Rectal smooth muscle tissue (tissue), 1 donor: ENCODE data around the gene ZNF827.

Source experiments
- H3K27ac ChIP-seq: one replicate; pipeline ENCODE4 v1.7.0; 2013; ENCODE audit warnings: low read depth, low read length, inconsistent platforms
- H3K27me3 ChIP-seq: one replicate; pipeline ENCODE4 v1.7.0; 2013; ENCODE audit warnings: low read length; ENCODE audit not compliant: control insufficient read depth, insufficient read depth
- H3K36me3 ChIP-seq: one replicate; pipeline ENCODE4 v1.7.0; 2013; ENCODE audit warnings: low read length; ENCODE audit not compliant: control insufficient read depth, insufficient read depth
- H3K4me1 ChIP-seq: one replicate; pipeline ENCODE4 v1.7.0; 2013; ENCODE audit warnings: low read length; ENCODE audit not compliant: control insufficient read depth, insufficient read depth
- H3K4me3 ChIP-seq: one replicate; pipeline ENCODE4 v1.7.0; 2013; ENCODE audit warnings: low read length
- H3K9ac ChIP-seq: one replicate; pipeline ENCODE4 v1.7.0; 2013; ENCODE audit warnings: low read length

ZNF827 gene

DNA sequence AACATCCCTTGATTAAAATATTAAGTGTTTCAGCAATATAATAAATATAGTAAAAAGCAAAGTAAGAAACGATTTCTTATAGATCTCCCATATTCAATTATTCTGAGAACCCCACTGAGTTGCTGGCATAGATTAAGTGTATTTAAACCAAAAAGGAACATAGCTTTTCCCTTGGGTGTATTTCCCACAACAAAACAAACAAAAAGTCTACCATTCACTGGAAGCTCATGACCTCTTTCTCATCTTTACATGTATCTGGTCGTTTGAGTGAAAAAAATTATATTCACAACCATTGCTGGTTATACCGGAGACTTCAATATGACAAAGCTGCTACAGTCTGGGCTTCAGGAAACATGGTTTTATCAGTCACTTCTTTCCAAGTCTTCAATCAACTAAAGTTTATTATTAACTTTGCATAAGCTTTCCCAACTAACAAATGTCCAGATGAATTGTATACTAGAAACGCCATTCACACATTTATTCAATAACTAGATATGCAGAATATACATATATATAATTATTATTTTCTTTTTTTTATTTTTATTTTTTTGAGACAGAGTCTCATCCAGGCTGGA is 38.6 kb downstream of the ZNF827 start:
- Histone ChIP-seq H3K27ac (no peak overlapping the region), H3K36me3 (peaks cover 6% of the 10 kb centered on the region), H3K27me3 (no peaks in the 10 kb centered on the region), H3K4me1 (no peaks in the 10 kb centered on the region), H3K4me3 (no peak overlapping the region), H3K9ac (no peak overlapping the region)

DNA sequence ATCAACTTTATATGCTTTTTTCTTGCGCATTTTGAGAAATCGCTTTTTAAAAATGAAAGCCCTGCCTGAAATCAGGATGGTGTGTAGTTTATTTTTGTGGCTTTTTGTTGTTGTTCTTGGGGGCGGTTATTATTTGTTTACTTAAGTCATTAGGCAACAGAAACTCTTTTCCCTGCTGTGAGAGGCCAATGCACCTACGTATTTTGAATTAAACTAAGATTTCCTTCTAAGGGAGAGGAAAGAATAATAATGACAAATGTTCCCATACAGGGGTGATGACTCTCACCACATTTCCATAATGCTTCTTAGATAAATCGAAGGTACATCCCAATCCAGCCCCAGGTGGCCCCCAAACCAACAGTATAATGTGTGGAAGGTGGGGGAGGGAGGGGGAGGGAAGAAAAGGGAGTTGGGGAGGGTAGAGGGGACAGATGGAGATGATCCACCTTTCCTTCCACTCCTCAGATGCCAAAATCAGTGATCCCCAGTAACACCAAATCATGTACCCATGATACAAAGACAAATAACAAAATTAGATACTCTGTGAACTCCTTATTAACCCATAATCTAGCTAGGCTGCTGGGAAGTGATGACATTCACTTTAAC is 39.6 kb downstream of the ZNF827 start:
- Histone ChIP-seq H3K4me3 (no peak overlapping the region), H3K4me1 (no peaks in the 10 kb centered on the region), H3K27ac (no peak overlapping the region), H3K36me3 (peaks cover 6% of the 10 kb centered on the region), H3K27me3 (no peaks in the 10 kb centered on the region), H3K9ac (no peak overlapping the region)

DNA sequence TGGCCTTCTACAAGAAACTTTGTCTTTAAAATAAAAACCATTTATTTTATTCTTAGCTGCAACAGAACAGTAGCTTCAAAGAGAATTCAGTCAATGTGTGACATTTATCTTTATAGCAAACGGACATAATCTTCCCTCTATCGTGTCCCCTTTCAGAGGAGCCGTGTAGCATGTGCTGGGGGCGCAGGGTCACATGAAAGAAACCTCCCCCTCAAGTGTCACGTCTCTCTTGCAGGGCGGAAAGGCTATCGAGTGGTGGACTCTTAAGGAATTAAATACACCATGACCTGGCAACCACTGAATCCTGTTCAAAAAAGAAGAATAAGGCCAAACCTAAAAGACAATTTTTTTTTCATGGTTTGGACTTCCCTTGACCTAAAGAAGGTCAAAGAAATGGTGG is 40.2 kb downstream of the ZNF827 start:
- Histone ChIP-seq H3K4me3 (no peak overlapping the region), H3K4me1 (no peaks in the 10 kb centered on the region), H3K9ac (no peak overlapping the region), H3K27me3 (no peaks in the 10 kb centered on the region), H3K36me3 (peaks cover 6% of the 10 kb centered on the region), H3K27ac (no peak overlapping the region)

DNA sequence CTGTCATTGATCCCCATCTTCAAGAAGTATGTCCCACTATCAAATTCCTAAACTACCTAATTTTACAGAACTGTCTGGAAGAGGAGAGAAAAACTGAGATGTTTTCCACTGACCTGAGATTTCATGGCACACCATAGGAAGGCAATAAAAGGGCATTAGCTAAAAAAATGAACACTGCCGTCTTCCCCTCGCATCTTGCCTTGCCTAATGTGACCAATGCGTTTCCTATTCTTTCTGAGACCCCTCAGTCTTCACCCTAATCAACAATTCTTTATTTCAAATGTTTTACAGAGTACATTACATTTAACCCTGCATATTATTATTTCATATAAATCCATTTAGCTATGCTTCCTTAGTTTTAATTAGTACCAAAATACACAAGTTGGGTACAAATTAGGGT is 43.6 kb downstream of the ZNF827 start:
- no peaks in the 10 kb centered on the region for H3K27me3 ChIP-seq
- H3K27ac ChIP-seq, result no peak overlapping the region
- H3K36me3 ChIP-seq, result peaks cover 3% of the 10 kb centered on the region
- H3K9ac ChIP-seq, result no peak overlapping the region
- no peaks in the 10 kb centered on the region for H3K4me1 ChIP-seq
- H3K4me3 ChIP-seq, result no peak overlapping the region

DNA sequence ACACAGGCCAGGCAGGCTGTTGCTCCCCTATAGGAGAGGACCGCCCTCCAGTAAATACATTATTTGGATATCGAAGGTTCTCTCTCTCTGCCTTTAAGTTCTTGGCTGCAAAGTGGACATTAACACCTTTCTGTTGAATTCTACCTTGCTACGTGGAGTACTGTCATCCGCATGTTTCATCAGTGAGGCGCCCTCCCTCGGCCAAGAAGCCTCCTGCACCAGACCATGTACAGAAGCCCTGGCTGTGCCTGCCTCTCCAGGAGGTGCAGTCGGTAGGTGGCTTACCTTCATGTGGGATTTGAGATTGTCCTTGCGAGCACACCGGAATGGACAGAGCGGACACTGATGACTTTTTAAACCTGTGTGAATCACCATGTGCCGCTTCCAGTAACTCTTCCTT is 46.7 kb downstream of the ZNF827 start:
- Histone ChIP-seq H3K4me1 (peaks cover 2% of the 10 kb centered on the region), H3K27me3 (no peaks in the 10 kb centered on the region), H3K4me3 (no peak overlapping the region), H3K27ac (no peak overlapping the region), H3K9ac (no peak overlapping the region), H3K36me3 (peaks cover 4% of the 10 kb centered on the region)

DNA sequence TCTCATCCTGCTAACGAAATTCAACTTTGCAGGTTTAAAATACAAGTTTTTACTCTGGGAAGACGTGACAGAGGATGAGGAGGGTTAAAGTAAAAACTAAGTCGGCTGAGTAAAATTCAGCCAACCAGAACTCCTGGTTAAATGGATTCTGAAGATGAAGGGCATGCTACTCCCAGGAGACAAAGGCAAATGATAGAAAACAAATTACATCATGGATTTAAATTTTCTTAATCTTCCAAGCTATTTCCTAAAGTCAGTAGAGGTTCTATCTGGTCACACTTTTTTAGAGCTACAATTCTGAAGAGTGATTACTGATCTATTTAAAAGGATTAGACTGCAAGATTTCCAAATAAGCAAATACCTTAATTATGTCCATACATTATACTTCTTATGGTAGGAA is 47.9 kb downstream of the ZNF827 start:
- Histone ChIP-seq H3K4me3 (no peak overlapping the region), H3K27ac (no peak overlapping the region), H3K36me3 (peaks cover 9% of the 10 kb centered on the region), H3K9ac (no peak overlapping the region), H3K27me3 (no peaks in the 10 kb centered on the region), H3K4me1 (peaks cover 10% of the 10 kb centered on the region)

DNA sequence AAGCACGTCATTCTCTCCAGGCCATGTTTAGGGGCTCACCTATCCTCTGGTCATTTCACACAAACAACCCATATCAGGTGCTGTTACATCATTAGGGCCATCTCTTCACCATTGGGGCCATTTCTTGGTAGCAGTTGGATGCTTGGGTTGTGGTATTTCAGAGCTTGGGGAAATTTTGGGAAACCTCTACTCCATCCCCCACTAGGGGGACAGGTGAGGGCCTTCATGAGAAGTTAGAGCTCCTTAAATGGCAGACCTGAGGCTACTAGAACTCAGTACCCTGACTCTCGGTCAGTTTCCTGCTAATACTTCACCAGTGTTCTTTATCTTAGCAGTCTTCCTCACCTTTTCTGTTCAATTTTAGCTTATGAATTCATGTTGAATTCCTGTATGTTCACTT is 50.2 kb downstream of the ZNF827 start:
- peaks cover 11% of the 10 kb centered on the region for H3K36me3 ChIP-seq
- no peak overlapping the region for H3K9ac ChIP-seq
- no peak overlapping the region for H3K27ac ChIP-seq
- no peaks in the 10 kb centered on the region for H3K27me3 ChIP-seq
- H3K4me1 ChIP-seq, result peaks cover 10% of the 10 kb centered on the region
- no peak overlapping the region for H3K4me3 ChIP-seq

DNA sequence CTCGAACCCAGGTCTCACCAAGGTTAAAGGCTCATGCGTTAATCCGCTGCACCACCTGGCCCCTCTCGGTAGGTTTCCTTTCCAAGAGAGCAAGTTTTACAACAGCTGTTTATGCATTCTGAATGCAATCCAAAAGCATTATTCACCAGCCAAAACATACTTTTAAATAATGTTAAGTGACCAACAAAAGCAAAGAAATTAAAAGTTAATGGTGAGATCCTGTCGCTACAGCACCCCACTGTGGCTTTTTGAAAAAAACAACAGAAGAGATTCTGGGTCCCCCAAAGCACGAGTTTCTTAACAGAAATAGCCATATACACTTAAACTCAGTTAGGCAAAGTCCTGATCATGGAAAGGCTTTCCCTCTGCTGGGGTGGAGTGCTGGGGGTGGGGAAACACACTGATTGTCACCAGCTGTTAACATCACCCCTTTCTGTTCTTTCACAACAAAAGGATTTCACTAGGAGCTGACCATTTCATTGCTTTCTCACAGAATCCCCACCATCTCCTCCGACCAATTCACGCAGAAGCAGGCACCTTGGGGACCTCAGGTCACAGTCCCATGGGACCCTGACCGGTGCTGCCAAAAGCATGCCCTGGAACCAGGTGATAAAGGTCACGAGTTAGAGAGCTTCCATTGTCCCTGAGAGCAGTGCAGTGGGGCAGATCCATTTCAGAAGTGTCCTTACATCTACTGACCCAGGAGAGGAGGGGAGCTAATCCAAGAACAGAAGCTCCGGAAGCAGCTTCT is 51.2 kb downstream of the ZNF827 start:
- Histone ChIP-seq H3K27ac (peak overlapping the region; percentile 52), H3K36me3 (peaks cover 11% of the 10 kb centered on the region), H3K27me3 (no peaks in the 10 kb centered on the region), H3K9ac (no peak overlapping the region), H3K4me1 (peaks cover 10% of the 10 kb centered on the region), H3K4me3 (no peak overlapping the region)

DNA sequence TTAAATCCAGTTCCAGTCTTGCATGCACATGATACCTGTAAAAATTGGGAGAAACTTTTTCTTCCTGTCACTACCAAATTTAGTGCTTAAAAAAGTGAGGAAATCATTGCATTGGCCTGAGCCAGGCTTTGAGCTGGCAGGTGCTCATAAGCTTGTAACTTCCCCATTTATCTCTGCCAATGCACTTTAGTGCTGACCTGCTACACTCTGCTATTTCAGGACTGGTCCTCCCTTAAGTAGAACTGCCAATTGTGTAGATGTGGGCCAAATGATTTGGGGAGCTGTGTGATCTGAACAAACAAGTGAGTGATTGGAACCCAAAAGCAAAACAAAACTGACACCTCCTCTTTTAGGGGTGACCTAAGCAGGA is 51.8 kb downstream of the ZNF827 start:
- Histone ChIP-seq H3K9ac (no peak overlapping the region), H3K27ac (peak overlapping the region; percentile 52), H3K4me1 (peaks cover 10% of the 10 kb centered on the region), H3K36me3 (peaks cover 11% of the 10 kb centered on the region), H3K27me3 (no peaks in the 10 kb centered on the region), H3K4me3 (no peak overlapping the region)

DNA sequence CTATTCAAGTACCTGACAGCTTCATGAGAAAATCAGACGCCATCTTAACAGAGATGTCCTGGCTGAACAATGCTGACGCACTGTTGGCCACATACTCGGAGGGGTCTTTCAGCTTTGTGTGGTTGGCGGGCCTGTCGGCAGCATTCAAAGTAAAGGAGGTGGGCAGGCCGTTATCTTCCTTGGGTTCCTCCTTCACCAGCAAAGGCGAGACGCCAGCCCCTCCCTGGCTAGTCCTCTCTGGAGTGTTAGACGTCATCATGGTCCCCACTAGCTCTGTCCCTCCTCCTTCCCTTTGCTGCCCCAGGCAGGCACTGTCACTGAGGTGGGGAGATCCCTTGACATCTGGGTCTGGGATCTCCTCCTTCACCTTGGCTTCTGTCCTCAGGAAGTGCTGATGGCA is 53.0 kb downstream of the ZNF827 start:
- H3K9ac ChIP-seq, result no peak overlapping the region
- peak overlapping the region; percentile 3 for H3K27ac ChIP-seq
- peaks cover 11% of the 10 kb centered on the region for H3K36me3 ChIP-seq
- no peaks in the 10 kb centered on the region for H3K27me3 ChIP-seq
- peaks cover 10% of the 10 kb centered on the region for H3K4me1 ChIP-seq
- no peak overlapping the region for H3K4me3 ChIP-seq

DNA sequence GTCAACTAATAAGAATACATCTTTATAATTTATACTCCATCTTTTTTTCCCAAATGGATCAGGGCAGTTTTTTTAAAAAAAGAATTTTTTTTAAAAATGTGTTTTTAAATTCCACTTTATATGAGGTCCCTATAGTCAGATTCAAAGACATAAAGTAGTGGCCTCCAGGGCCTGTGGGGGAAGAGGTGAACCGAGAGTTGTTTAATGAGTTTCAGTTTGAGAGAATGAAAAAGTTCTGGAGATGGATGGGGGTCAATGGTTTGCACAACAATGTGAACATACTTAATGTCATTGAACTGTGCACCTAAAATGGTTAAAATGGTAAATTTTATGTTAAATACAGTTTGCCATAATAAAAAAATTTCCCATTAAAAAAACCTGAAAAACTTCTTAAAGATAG is 53.8 kb downstream of the ZNF827 start:
- H3K9ac ChIP-seq, result no peak overlapping the region
- no peaks in the 10 kb centered on the region for H3K27me3 ChIP-seq
- peaks cover 7% of the 10 kb centered on the region for H3K36me3 ChIP-seq
- H3K4me3 ChIP-seq, result no peak overlapping the region
- H3K4me1 ChIP-seq, result peaks cover 10% of the 10 kb centered on the region
- H3K27ac ChIP-seq, result no peak overlapping the region

DNA sequence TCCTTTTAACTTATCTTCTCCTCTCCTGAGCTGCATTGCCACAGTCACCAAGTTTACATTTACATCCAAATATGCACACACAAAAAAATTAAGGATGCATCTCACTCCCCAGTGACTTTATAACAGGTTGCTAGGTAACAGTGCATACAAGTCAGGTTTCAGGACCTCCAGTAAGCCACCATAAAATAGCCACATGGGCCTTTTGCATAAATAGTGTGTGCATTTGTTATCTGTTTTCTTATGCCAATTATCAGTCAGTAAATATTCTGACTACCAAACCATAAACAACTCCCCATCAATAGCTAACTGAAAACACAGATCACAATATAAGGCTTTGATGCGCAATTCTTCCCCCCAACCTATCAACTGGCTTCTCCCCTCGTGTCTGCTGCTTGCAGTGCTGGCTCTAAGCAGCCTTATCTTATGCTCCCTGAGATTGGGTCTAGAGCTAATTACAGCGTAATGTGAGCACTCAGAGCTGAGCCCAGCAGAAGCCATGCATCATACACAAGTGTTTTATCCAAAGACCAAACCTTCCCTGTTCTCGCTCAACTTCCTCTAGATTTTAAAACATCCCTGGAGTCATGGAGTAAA is 55.4 kb downstream of the ZNF827 start:
- Histone ChIP-seq H3K4me3 (no peak overlapping the region), H3K9ac (no peak overlapping the region), H3K4me1 (peaks cover 13% of the 10 kb centered on the region), H3K27ac (no peak overlapping the region), H3K27me3 (no peaks in the 10 kb centered on the region), H3K36me3 (peaks cover 7% of the 10 kb centered on the region)
